Activated B cell treated with CpG ODN at 0.5 μM for 24 hours (primary cell): ENCODE data around the gene LCE1C. TPM values are rescaled to one million over a fixed set of nuclear protein-coding genes. Genes with fewer than 3 reads are reported as not detected.

ENCODE experiments used
- ATAC-seq: fragments of 200-7000 bp; cut with Tn5 transposase; one replicate; pipeline ENCODE4 v1.10.0; 2021; ENCODE audit warnings: low read depth, mild to moderate bottlenecking, moderate library complexity
- CTCF ChIA-PET: fragments of 350-600 bp; sonication (Branson Sonifier 250); formaldehyde crosslinking; loops from one replicate; lab custom pipeline; 2021; ENCODE audit warnings: antibody characterized with exemption; lab: Charles Lee
- POLR2A ChIA-PET: fragments of 350-600 bp; sonication (Branson Sonifier 250); formaldehyde crosslinking; loops from one replicate; lab custom pipeline; 2021; ENCODE audit warnings: antibody characterized with exemption; lab: Charles Lee
- DNase-seq: peaks from one replicate; pipeline ENCODE4 v3.0.0; 2022
- H3K27ac Mint-ChIP-seq: one replicate; pipeline ENCODE4 v1.8.0; 2020; ENCODE audit warnings: mixed read lengths
- H3K27me3 Mint-ChIP-seq: one replicate; pipeline ENCODE4 v1.8.0; 2021; ENCODE audit warnings: mixed read lengths
- H3K36me3 Mint-ChIP-seq: one replicate; pipeline ENCODE4 v1.8.0; 2021; ENCODE audit warnings: low read depth, mixed read lengths
- H3K4me1 Mint-ChIP-seq: one replicate; pipeline ENCODE4 v1.8.0; 2021; ENCODE audit warnings: mixed read lengths
- H3K4me3 Mint-ChIP-seq: one replicate; pipeline ENCODE4 v1.8.0; 2020; ENCODE audit warnings: mild to moderate bottlenecking, mixed read lengths
- H3K9me3 Mint-ChIP-seq: one replicate; pipeline ENCODE4 v1.8.0; 2020; ENCODE audit warnings: mixed read lengths
- intact Hi-C: fragments of 100-400 bp; cut with micrococcal nuclease; formaldehyde crosslinking; loops from one replicate; pipeline ENCODE4 v1.15.1; 2024
- total RNA-seq: library from RNA; stranded (reverse); gene quantifications from 2 replicates; pipeline ENCODE4 v1.2.3, GENCODE V29; 2022
- TF ChIP-seq, protein P1 (sequence below): fragments of 200-600 bp; IDR thresholded peaks from one replicate; pipeline ENCODE4 v1.8.0; 2022; ENCODE audit warnings: antibody characterized with exemption, mild to moderate bottlenecking

LCE1C gene
- total RNA-seq, 1 donor from 2014 or later = not detected

GRCh38 chr1:152777510-152778137 lies 28.8 kb downstream of the LCE1C start:
- H3K27me3 Mint-ChIP-seq = peaks cover 25% of the 10 kb centered on the region
- H3K36me3 Mint-ChIP-seq = no peaks in the 10 kb centered on the region
- intact Hi-C loops = no loop called here
- H3K9me3 Mint-ChIP-seq = no peaks in the 10 kb centered on the region
- H3K27ac Mint-ChIP-seq = no peak overlapping the region
- CTCF ChIA-PET = no interaction called here
- POLR2A ChIA-PET = no interaction called here
- H3K4me1 Mint-ChIP-seq = no peaks in the 10 kb centered on the region
- H3K4me3 Mint-ChIP-seq = no peak overlapping the region
- TF ChIP-seq, protein P1, sequence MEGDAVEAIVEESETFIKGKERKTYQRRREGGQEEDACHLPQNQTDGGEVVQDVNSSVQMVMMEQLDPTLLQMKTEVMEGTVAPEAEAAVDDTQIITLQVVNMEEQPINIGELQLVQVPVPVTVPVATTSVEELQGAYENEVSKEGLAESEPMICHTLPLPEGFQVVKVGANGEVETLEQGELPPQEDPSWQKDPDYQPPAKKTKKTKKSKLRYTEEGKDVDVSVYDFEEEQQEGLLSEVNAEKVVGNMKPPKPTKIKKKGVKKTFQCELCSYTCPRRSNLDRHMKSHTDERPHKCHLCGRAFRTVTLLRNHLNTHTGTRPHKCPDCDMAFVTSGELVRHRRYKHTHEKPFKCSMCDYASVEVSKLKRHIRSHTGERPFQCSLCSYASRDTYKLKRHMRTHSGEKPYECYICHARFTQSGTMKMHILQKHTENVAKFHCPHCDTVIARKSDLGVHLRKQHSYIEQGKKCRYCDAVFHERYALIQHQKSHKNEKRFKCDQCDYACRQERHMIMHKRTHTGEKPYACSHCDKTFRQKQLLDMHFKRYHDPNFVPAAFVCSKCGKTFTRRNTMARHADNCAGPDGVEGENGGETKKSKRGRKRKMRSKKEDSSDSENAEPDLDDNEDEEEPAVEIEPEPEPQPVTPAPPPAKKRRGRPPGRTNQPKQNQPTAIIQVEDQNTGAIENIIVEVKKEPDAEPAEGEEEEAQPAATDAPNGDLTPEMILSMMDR = no peak
- no peak for DNase-seq
- ATAC-seq = no peak

GRCh38 chr1:152776361-152776760 lies 30.1 kb downstream of the LCE1C start:
- ATAC-seq = no peak
- intact Hi-C loops = no loop called here
- ChIA-PET CTCF (no interaction called here), POLR2A (no interaction called here)
- Mint-ChIP-seq H3K4me1 (no peaks in the 10 kb centered on the region), H3K27ac (no peak overlapping the region), H3K36me3 (no peaks in the 10 kb centered on the region), H3K4me3 (no peak overlapping the region), H3K27me3 (peaks cover 27% of the 10 kb centered on the region), H3K9me3 (peaks cover 5% of the 10 kb centered on the region)
- DNase-seq = no peak
- TF ChIP-seq, protein P1 = no peak

GRCh38 chr1:152774875-152775274 lies 31.6 kb downstream of the LCE1C start, which contains the start of gene LCE1F:
LCE1F (plus strand) TSS chr1:152775140; CDS start chr1:152776372, 1,232 bp downstream.
- peaks cover 24% of the 10 kb centered on the region for H3K27me3 Mint-ChIP-seq
- H3K27ac Mint-ChIP-seq = no peak within 1 kb of the TSS

GRCh38 chr1:152770411-152770810 lies 36.0 kb downstream of the LCE1C start:
- Mint-ChIP-seq H3K27ac (no peak overlapping the region), H3K4me1 (no peaks in the 10 kb centered on the region), H3K27me3 (peaks cover 12% of the 10 kb centered on the region), H3K36me3 (no peaks in the 10 kb centered on the region), H3K9me3 (peaks cover 5% of the 10 kb centered on the region), H3K4me3 (no peak overlapping the region)
- ChIA-PET CTCF (no interaction called here), POLR2A (no interaction called here)
- TF ChIP-seq, protein P1 = no peak
- no peak for DNase-seq
- intact Hi-C loops = no loop called here
- ATAC-seq = no peak

More at GRCh38 chr1:152774875-152775274, 31.6 kb downstream of the LCE1C start, which contains the start of gene LCE1F:
- no peaks in the 10 kb centered on the region for H3K36me3 Mint-ChIP-seq
- H3K9me3 Mint-ChIP-seq = peaks cover 5% of the 10 kb centered on the region
- ATAC-seq = no peak
- no peaks in the 10 kb centered on the region for H3K4me1 Mint-ChIP-seq
- no peak within 1 kb of the TSS for H3K4me3 Mint-ChIP-seq
- no peak for DNase-seq
- intact Hi-C loops = no loop called here
- TF ChIP-seq, protein P1 = no peak
- CTCF ChIA-PET = no interaction called here
- POLR2A ChIA-PET = no interaction called here

DNA sequence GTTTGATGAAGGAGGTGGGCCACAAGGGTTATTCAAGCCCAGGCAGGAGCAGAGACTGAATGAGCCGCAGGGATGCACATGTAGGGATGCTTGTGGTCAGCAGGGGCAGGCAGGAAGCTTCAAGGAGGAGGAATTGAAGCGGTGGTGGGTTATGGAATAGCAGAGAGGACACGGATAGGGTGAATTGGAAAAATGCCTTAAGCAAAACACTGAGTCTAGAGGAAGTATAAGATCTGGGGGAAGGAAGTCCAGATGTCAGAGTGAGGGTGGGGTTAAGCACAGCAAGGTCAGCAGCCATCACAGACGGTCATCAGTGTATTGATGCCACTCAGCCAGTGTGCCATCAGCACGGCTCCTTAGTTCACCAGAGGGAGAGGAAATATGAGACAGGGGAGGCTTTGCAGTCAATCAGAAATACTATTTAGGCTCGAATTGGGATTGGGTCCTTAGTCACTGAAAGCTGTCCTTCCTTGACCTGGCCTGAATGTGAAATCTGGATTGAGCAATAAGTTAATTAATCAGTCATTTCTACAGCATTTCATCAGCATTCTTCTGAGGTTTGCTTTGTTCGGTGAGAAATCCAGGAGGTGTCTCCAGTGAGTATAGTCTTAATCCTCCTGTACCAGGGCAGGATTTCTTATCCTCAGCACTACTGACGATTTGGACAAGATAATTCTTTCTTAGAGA lies 37.5 kb downstream of the LCE1C start:
- DNase-seq (no peak), ATAC-seq (no peak)
- Mint-ChIP-seq H3K9me3 (peaks cover 5% of the 10 kb centered on the region), H3K4me3 (no peak overlapping the region), H3K4me1 (no peaks in the 10 kb centered on the region), H3K27me3 (peaks cover 7% of the 10 kb centered on the region), H3K27ac (no peak overlapping the region), H3K36me3 (no peaks in the 10 kb centered on the region)
- ChIA-PET POLR2A (no interaction called here), CTCF (no interaction called here)
- intact Hi-C loops = no loop called here
- TF ChIP-seq, protein P1 = no peak
